ENCODE results near the gene TNFSF15.

Gene TNFSF15

DNA sequence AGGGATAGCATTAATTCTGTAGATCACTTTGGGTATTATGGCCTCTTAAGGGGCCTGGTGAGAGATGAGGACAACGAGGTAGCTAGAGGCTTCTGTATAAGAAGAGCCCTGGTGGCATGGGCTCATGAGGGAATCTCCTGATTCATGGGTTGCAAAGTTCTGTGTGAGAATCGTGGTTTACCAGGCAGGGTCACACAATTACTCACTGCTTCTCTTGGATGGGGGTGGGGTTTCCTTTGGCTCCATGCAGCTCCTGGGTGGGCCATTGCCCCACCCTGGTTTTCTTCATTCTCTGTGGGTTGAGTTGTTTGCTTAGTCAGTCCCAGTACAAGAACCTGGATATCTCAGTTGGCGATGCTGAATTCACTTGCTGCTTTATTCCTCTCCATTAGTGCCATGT, 30.9 kb upstream of the TNFSF15 start:
- peak; percentile 51 for DNase-seq (ENCODE audit: low read depth)
- TF ChIP-seq, protein P1, sequence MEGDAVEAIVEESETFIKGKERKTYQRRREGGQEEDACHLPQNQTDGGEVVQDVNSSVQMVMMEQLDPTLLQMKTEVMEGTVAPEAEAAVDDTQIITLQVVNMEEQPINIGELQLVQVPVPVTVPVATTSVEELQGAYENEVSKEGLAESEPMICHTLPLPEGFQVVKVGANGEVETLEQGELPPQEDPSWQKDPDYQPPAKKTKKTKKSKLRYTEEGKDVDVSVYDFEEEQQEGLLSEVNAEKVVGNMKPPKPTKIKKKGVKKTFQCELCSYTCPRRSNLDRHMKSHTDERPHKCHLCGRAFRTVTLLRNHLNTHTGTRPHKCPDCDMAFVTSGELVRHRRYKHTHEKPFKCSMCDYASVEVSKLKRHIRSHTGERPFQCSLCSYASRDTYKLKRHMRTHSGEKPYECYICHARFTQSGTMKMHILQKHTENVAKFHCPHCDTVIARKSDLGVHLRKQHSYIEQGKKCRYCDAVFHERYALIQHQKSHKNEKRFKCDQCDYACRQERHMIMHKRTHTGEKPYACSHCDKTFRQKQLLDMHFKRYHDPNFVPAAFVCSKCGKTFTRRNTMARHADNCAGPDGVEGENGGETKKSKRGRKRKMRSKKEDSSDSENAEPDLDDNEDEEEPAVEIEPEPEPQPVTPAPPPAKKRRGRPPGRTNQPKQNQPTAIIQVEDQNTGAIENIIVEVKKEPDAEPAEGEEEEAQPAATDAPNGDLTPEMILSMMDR (conservative IDR thresholded peaks at IDR 0.05; ENCODE audit: control insufficient read depth, insufficient read depth, low read depth, low read length): no peak
- H3K4me3 ChIP-seq (ENCODE audit: control insufficient read depth, low read depth, low read length): no peak overlapping the region

DNA sequence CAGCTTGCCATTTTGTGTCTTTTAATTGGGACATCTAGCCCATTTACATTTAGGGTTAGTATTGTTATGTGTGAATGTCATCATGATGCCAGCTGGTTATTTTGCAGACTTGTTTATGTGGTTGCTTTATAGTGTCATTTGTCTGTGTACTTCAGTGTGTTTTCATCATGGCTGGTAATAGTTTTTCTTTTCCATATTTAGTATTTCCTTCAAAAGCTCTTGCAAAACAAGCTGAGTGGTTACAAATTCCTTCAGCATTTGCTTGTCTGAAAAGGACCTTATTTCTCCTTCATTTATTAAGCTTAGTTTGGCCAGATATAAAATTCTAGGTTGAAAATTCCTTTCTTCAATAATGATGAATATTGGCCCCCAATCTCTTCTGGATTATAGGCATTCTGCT, 28.5 kb upstream of the TNFSF15 start:
- TF ChIP-seq, protein P1 (conservative IDR thresholded peaks at IDR 0.05; ENCODE audit: control insufficient read depth, insufficient read depth, low read depth, low read length): no peak
- no peak overlapping the region for H3K4me3 ChIP-seq (ENCODE audit: control insufficient read depth, low read depth, low read length)
- DNase-seq (ENCODE audit: low read depth): peak; percentile 17

DNA sequence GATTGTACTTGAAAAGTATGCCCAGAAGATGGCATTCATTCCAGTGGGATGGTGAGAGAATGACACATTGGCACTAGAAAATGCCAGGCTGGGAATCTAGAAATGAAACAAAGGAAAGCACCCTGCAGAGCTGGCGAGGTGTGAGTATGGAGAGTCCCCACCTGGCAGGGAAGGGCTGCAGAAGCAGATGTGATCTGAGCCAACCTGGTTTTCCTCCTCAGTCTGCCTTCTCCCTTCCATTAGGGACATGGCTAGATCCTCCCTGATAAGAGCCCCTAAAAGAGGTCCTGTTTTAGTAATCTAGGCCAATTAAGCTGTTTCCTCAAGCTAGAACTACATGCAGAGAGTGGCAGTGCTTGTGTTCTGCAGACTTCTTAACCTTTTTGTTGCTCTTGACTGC, 24.7 kb upstream of the TNFSF15 start:
- TF ChIP-seq, protein P1 (conservative IDR thresholded peaks at IDR 0.05; ENCODE audit: control insufficient read depth, insufficient read depth, low read depth, low read length): no peak
- no peak for DNase-seq (ENCODE audit: low read depth)
- H3K4me3 ChIP-seq (ENCODE audit: control insufficient read depth, low read depth, low read length): no peak overlapping the region

DNA sequence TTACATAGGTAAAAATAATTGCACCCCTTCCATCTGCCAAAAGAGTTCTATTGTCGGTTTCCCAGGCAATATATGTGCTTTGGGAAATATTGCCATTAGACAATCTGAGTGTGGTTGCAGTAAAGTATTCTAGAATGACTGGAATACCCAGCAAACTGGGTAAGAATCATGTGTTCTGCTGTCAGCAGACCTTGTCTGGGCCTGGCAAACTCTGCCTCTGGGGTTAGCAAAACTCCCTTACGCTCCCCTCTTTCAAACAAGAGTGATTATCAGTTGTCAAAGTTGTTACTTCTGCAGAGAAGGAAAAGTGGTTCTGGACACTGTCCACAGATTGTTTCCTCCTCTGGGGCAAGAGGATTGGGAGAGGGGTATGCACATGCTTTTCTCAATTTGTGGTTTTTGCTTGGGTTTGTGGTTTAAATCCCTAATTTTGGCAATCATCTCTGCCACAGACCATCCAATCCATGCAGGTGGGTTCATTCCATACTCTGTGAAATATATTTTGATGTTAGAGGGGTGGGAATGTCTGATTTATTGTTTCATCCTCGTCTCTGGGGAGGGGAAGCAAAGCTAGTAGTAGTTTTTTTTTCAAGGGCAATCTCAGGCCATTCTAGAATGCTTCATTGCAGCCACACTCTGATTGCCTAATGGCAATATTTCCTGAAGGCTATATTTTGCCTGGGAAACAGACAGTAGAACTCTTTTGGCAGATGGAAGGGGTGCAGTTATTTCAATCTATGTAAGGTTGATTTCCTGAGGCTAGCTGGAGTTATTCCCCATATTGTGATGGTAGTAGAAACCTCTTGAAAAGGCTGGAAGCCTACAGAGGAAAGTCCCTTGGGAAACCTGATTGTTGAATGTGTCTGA, 24.0 kb upstream of the TNFSF15 start:
- DNase-seq (ENCODE audit: low read depth): no peak
- H3K4me3 ChIP-seq (ENCODE audit: control insufficient read depth, low read depth, low read length): no peak overlapping the region
- TF ChIP-seq, protein P1 (conservative IDR thresholded peaks at IDR 0.05; ENCODE audit: control insufficient read depth, insufficient read depth, low read depth, low read length): no peak

DNA sequence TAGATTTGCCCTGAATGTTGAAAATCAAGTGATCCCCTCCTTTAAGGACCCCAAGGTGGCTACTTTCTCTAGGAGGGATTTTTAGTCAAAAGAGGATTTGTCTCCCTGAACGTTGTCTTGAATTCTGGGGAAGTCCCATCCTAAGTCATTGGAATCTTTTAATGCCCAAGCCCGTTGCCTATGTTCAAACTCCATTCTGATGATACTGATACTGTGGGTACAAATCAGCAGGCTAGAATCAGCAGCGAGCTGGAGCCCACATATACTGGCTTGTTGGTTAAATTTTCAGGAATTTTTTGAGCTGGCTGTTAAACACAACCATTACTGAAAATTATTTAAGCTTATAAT, 22.4 kb upstream of the TNFSF15 start:
- no peak for DNase-seq (ENCODE audit: low read depth)
- TF ChIP-seq, protein P1 (conservative IDR thresholded peaks at IDR 0.05; ENCODE audit: control insufficient read depth, insufficient read depth, low read depth, low read length): no peak
- no peak overlapping the region for H3K4me3 ChIP-seq (ENCODE audit: control insufficient read depth, low read depth, low read length)

DNA sequence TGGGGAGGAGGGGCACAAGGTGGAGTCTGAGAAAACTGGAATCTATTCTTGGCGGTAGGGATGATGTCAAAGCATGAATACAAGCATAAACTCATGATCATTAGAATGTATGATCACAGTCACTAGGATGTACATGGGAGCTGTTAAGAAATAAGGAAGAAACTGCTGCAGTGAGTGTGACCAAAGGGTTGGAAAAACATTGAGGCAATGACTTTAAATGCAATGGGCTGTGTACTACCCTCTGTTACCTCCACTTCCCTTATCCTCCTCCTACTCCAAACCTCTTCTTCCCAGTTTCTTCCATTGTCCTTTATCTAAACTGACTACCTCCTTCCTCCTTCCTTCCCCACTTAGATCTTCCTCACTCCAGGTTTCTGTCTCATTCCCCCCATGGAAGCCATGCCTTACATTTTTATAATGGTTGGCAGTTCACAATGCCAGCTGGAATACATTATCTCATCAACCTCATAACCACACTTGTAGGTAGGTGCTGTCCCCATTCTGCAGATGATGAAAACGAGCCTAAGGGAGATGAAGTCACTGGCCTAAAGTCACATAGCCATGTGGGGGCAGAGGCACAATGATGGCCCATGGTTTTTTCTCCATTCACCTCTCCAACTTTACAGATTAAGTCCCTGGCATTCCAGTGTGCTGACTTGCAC, 21.9 kb upstream of the TNFSF15 start:
- TF ChIP-seq, protein P1 (conservative IDR thresholded peaks at IDR 0.05; ENCODE audit: control insufficient read depth, insufficient read depth, low read depth, low read length): no peak
- no peak overlapping the region for H3K4me3 ChIP-seq (ENCODE audit: control insufficient read depth, low read depth, low read length)
- no peak for DNase-seq (ENCODE audit: low read depth)
